GM18867 (cell line): Measurements from ENCODE around the gene NDUFA9.

Experiments
- ATAC-seq: cut with Tn5 transposase; IDR thresholded peaks from one replicate; pipeline ENCODE4 v1.9.1; 2021; ENCODE audit warnings: mild to moderate bottlenecking, moderate library complexity; ENCODE audit not compliant: unreplicated experiment

Gene NDUFA9

GRCh38 chr12:4690760-4691159 lies 41.8 kb downstream of the NDUFA9 start:
- no peak for ATAC-seq
